ENCODE data around the gene GYG2. TPM values are rescaled to one million over a fixed set of nuclear protein-coding genes. Genes with fewer than 3 reads are reported as not detected.
"Not testable (repeated sequence)": the region's sequence is repeated elsewhere in the genome, so short reads cannot be mapped to it uniquely, and the experiment has no call there.

The GYG2 gene
- total RNA-seq, 1 experiment from 2014 or later: 1.3 TPM

DNA sequence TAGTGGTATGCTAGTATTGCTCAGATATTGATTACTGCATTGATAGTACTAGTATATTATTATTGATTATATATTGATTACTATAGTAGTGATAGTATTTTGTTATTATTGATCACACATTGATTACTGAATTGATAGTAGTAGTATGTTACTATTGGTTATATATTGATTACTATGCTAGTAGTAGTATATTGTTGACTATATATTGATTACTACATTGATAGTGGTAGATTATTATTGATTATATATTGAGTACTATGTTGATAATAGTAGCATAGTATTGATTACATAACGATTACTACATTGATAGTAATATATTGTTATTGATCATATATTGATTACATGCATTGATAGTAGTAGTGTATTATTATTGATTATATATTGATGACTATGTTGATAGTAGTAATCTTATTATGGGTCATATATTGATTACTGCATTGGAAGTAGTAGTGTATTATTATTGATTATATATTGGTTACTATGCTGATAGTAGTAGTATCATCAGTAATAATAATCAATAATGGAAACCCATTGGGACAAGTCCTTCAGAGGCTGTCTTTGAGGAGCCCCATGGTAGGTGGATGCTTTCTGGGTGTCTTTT is 30.6 kb downstream of the GYG2 start:
- DNase-seq (ENCODE audit: low spot score): no peak
- in situ Hi-C loops (cut with HindIII; ENCODE audit: low sequenced_read_pairs): no loop called here

DNA sequence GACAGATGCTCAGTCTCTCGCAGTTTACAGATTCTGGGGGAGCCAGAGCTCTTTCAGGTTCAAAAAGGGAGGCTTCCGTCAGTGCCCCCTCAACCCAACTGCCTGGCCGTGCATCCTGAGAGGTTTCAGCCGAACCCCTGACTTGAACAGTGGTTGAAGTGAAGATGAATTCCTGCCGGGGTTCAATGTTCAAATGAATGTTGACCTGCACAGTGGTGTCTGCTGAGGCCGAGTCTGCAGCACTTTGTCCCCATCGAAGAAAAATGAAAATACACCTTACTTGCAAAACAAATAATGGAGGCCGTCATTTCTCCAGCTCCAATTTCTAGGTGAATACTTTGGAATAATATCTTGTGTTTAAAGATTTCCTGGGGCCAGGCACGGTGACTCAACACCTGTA is 33.7 kb downstream of the GYG2 start:
- no peak for DNase-seq (ENCODE audit: low spot score)
- in situ Hi-C loops (cut with HindIII; ENCODE audit: low sequenced_read_pairs): no loop called here

DNA sequence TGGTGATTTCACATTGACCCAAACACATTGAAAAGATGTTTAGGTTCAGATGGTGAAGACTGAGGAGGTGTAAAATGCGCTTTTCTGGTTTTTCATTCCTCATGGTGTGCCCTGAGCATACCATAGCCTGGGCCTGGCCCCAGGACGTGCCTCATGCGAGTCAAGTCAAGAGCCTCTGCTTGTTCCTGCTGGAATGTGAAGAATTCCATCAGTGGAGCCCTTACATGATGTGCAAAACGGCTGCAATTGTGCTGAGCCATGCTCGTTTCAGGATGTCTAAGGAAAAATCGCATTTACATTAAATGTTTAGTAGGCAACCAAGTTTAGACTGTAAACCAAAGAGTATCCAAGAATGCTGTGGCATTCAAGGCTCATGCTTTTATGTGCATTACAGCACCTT is 34.9 kb downstream of the GYG2 start:
- no peak for DNase-seq (ENCODE audit: low spot score)
- in situ Hi-C loops (cut with HindIII; ENCODE audit: low sequenced_read_pairs): no loop called here

DNA sequence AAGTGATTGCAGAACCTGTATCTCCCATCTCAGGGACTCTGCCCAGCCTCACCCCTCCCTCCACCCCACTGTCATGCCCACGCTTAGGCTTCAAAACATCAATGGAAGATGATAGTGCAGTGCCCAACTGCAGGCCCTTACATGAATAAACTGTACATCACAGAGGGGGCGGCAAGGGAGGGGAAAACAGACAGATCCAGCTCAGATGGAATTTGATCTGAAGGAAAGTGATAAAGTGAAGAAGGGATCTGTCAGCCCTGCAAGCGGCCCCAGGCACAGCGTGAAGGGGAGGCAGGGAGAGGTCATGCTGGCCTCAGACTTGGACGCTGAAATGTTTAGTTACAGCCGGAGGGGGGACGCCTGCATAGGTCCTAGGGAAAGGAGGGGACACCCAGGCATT is 38.5 kb downstream of the GYG2 start:
- no peak for DNase-seq (ENCODE audit: low spot score)
- in situ Hi-C loops (cut with HindIII; ENCODE audit: low sequenced_read_pairs): no loop called here

DNA sequence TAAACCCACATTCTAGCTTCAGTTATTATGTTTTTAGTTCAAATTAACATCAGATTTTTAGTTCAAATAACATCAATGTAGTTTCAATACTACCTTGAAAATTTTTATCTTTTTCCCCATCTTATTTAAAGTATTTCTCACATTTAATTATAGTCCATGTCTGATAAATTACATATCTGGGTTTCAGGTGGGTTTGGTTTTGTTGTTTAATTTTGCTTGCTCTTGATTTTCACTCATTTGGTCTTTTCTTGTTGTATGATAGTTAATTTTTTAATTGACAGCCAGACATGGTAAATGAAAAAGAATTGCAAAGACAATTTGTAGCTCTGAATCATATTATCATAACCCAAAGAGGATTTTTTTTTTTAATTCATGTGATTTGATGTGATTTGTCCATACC is 41.9 kb downstream of the GYG2 start:
- DNase-seq (ENCODE audit: low spot score): no peak
- in situ Hi-C loops (cut with HindIII; ENCODE audit: low sequenced_read_pairs): no loop called here

DNA sequence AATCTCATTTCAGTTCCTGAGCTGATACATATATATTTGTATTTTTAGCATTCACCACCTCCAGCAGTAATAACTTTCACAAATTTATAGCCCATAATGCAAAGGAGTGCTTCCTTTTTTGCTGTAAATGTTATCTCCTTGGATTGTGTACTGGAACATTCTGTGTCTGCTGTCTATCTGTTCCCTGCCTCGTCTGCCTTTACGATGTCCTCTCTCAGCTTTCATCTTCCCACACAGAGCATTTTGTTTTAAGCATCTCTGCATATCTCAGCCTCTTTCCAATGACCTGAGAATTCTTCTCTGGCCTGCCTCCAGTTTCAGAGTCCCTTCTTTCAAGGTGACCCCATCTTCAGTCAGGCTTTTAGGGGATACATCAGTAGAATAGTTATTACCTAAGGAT is 43.1 kb downstream of the GYG2 start:
- in situ Hi-C loops (cut with HindIII; ENCODE audit: low sequenced_read_pairs): no loop called here

DNA sequence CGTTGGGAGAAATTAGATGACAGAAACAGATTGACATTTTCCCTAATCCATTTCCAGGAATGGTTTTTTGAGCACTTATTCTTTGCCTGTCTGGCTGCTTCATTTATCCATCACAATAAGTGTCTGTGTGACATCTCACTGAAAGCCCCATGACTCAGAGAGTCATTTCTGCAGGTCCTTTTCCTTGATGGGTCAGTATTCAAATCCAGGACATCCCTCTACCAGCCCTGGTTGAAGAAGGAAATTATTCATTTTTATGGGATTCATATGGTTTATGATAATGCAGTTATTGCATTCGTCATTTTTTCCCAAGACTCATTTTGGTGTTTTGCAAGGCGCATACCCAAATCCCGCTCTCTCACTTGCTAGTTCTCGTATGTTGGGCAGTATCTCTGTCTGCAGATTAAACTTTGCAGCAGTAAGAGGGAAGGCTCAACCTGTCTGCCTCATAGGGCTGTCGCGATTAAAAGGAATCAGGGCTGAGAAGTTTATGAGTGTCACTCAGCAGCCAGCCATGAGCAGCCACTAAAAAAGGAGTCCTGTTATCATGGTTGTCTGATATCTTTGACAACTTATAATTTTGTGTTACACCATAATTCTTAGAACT is 44.0 kb downstream of the GYG2 start:
- DNase-seq (ENCODE audit: low spot score): no peak
- in situ Hi-C loops (cut with HindIII; ENCODE audit: low sequenced_read_pairs): no loop called here

More for the DNA sequence above, 43.1 kb downstream of the GYG2 start:
- DNase-seq (ENCODE audit: low spot score): no peak

DNA sequence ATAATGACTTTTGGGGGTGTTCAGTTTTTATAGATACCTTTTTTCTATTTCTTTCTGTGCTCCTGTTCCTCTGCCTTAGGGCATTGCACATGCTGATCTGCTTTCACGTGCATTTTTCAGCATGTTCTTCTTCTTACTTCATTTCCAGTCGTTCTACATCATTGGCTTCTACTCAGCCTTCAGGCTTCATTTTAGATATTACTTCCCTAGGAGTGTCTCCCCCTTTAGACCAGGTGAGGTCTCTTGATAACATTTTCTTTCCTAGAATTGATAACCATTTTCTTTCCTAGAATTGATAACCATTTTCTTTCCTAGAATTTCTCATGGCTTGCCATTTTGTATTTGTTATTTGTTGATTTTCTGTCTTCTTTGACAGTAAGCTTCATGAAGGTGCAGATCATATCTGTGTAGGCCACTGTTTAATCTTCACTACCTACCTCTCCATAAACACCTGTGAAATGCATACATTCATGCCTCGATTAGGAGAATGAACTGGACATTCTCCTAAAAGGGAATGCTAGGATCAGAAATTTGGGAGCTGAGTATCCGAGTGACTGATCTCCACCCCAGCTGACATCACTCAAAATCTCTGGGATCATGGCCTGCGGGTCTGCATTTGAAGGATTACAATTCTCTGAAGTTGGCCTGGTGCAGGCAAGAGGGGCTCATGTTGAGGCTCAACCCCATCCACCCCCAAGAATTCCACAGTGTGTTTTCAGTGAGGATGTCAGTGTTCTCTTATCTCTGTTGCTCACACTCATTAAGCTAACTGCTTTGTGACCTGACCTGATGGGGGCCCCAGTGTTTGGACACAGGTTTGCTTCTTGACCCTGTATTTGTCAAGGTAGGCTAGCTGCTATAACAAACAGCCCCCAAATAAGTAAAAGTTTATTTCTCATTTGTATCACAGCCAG is 45.7 kb downstream of the GYG2 start:
- in situ Hi-C loops (cut with HindIII; ENCODE audit: low sequenced_read_pairs): no loop called here
- DNase-seq (ENCODE audit: low spot score): no peak

DNA sequence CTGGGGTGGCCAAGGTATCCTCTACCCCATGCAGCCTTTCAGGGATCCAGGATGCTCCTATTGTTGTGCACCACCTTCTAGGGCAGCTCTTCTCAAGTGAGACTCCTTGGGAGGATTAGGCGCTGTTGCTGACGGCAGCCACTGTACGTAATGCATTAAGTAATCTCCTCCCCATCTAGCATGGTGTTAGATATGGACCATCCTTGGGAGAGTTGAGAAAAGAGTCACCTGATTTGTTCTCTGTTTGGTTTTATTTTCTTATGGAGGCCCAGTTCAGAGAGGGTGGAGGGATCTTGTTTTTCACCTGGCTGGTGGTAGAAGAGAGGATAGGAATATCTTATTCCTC is 46.4 kb downstream of the GYG2 start:
- no peak for DNase-seq (ENCODE audit: low spot score)
- in situ Hi-C loops (cut with HindIII; ENCODE audit: low sequenced_read_pairs): no loop called here

DNA sequence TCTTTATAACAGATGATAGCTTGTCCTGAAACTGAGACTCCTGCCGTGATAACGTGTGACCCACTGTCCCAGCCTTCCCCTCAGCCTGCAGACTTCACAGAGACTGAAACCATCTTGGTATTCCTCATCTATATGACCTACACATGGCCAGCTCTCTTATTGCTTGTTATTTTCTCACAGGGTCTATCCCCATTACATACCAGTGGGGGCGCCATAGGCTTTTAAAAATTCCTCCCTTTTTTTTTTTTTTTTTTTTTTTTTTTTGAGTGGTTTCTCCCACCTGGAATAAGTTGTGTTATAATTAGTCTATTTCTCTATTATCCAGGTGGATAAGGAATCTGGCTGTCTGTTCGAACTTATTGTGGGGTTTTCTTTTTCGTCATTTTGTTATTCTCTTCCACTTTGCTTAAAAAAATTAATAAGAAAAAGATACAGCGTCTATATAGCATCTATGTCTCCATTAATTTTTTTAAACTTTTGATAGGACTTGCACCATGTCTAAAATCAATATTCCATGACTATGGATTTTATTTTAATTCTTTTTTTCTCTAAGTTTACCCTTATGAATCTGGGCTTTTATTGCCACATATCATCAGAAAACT is 47.2 kb downstream of the GYG2 start:
- DNase-seq (ENCODE audit: low spot score): no peak
- in situ Hi-C loops (cut with HindIII; ENCODE audit: low sequenced_read_pairs): no loop called here

DNA sequence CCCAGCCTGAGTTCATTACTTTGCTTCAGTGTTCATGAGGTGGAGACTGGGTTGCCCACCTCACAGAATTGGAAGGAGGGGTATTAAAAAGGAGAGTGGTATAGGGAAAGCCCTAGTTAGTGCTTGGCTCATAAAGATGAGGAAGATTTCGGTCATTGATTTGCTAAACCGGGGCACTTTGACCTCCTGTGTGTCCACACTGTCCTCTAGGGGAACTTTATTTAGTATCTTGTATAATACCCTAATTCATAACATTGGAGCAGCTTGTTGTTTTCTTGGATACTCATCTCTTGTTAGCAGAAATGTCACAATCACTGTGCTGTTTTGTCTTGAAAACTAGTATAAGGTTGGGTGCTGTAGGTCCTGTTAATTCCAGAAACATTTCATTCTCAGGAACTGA is 49.8 kb downstream of the GYG2 start:
- no peak for DNase-seq (ENCODE audit: low spot score)
- in situ Hi-C loops (cut with HindIII; ENCODE audit: low sequenced_read_pairs): no loop called here

DNA sequence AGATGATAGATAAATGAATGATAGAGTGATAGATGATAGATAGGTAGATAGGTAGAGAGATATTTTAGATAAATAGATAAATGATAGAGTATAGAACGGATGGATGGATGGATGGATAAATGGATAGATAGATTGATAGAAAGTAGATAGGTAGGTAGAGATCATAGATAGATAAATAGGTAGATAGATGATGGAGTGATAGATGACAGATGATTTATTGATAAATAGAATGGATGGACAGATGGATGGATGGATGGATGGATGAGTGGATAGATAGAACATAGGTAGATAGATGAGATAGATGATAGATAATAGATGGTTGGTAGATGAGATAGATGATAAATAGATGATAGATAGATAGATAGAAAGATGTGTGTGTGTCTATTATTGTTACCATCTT is 50.9 kb downstream of the GYG2 start:
- DNase-seq (ENCODE audit: low spot score): no peak
- in situ Hi-C loops (cut with HindIII; ENCODE audit: low sequenced_read_pairs): no loop called here

DNA sequence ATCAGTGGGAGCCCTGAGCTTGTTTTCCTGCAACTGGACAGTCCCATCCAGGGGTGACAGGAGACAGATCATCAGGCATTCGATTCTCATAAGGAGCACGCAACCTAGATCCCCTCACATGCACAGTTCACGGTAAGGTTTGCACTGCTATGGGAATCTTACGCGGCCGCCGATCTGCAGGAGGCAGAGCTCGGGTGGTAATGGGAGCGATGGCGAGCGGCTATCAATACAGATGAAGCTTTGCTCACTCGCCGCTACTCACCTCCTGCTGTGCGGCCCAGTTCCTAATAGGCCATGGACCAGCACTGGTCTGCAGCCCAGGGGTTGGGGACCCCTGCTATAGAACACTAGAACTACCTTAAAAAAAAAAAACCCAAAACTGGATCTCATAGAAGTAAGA is 55.0 kb downstream of the GYG2 start:
- DNase-seq (ENCODE audit: low spot score): no peak
- in situ Hi-C loops (cut with HindIII; ENCODE audit: low sequenced_read_pairs): no loop called here

DNA sequence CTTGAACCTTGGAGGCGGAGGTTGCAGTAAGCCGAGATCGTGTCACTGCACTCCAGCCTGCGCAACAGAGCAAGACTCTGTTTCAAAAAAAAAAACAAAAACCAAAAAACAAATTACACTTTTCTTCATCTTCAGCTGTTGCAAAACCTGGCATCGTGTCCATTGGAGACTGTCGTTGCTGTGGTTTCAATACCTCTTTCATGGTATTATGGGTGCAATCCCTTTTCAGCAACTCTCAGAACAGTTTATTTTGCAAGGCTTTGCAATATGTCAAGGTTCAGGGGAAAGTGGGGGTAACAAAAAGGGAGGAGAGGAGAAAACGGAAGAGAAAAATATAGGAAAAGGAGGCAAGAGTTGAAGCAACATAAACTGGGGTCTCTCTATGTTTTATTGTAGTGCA is 59.6 kb downstream of the GYG2 start:
- in situ Hi-C loops (cut with HindIII; ENCODE audit: low sequenced_read_pairs): no loop called here
- no peak for DNase-seq (ENCODE audit: low spot score)

DNA sequence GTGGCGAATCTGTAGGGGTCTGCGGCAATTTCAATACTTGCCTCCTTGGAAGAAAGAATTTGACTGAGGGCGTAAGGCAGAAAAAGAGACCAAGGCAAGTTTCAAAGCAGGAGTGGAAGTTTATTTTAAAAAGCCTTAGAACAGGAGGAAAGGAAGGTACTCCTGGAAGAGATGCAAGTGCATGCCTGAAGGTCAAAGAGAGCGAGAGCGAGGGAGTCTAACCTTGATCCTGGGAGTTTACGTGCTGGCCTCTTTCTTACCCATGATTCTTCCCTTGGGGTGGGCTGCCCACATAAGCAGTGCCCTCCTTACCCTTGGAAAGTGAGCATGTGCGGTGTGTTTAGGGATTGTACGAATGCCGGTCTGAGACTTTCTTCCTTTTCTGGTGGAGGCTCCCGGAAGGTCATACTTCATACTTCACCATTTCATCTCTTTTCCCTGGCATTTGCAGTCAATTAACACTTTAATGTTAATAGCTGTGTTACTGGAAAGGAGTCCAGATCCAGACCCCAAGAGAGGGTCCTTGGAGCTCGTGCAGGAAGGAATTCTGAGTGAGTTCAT is 60.4 kb downstream of the GYG2 start:
- DNase-seq (ENCODE audit: low spot score): no peak
- in situ Hi-C loops (cut with HindIII; ENCODE audit: low sequenced_read_pairs): no loop called here

DNA sequence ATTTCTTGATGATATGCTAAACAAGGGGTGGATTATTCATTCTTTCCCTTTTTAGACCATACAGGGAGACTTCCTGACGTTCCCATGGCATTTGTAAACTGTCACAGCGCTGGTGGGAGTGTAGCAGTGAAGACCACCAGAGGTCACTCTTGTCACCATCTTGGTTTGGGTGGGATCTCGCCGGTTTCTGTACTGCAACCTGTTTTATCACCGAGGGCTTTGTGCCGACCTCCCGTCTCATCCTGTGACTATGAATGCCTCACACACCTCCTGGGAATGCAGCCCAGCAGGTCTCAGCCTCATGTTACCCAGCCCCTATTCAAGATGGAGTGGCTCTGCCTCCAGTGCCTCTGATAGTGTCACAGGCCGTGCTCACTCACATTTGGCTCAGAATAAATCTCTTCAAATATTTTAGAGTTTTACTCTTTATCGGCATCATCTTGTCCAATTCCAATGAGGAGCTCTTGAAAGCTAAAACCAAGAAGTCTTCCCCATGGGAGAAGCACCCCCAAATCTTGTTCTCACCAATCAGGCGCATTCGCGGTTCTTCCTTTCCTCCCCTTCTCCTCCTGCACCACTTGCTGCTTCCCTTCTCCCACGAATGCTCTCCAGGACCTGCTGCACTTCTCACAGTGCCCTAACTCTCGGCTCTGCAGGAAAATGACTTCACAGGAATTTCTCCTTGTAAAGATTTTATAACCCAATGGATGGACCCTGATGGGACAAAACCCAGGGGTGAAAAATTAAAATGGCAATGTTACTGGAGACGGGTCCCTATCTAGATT is 61.2 kb downstream of the GYG2 start:
- in situ Hi-C loops (cut with HindIII; ENCODE audit: low sequenced_read_pairs); DNase-seq (ENCODE audit: low spot score): not testable (repeated sequence)

DNA sequence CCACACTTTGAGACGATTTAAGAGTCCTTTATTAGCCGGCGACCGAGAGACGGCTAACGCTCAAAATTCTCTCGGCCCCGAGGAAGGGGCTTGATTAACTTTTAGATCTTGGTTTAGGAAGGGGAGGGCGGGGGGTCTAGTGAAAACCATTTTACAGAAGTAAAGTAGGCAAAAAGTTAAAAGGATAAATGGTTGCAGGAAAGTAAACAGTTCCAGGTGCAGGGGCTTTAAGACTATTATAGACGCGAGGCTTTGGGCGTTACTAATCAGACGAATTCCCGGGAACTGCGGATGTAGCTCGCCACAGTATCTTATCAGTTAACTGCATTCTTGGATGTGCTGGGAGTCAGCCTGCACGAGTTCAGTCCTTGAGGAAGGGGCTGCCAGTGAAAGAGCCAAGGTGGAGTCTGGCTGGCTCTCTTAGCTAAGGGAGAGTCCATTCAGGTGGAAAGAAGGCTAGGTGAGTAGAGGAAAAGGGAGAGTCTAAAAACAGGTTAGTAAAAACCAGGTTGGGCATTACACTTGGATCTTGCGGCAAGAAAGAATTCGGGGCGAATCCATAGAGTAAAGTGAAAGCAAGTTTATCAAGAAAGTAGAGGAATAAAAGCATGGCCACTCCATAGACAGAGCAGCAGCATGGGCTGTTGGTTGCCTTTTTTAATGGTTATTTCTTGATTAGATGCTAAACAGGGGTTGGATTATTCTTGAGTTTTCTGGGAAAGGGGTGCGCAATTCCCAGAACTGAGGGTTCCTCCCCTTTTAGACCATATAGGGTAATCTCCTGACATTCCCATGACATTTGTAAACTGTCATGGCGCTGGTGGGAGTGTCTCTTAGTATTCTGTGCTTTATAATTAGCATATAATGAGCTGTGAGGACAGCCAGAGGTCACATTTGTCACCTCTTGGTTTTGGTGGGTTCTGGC is 62.1 kb downstream of the GYG2 start:
- in situ Hi-C loops (cut with HindIII; ENCODE audit: low sequenced_read_pairs); DNase-seq (ENCODE audit: low spot score): not testable (repeated sequence)

DNA sequence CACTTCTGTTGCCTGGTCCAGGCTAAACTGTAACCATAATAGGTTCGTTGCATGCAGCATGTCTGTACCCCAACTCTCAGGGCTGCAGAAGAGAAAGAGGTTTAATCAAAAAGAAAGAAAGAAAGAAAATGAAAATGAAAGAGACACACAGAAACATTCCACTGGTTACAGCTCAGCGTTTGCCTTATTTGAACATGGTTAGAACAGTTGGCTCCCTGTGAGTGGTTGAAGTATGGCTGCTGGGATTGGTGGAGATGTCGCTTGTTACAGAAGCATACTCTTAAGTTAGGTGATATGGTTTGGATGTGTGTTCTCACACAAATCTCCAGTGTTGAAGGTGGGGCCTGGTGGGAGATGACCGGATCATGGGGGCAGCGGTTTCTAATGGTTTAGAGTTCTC is 64.1 kb downstream of the GYG2 start:
- no peak for DNase-seq (ENCODE audit: low spot score)
- in situ Hi-C loops (cut with HindIII; ENCODE audit: low sequenced_read_pairs): no loop called here
